H1 (cell line): ENCODE measurements around the gene STIM1.

ENCODE experiments used
- ASH2L ChIP-seq: fragments of 200-600, 300-600 bp; sonication (generic); IDR thresholded peaks from one replicate; pipeline ENCODE4 v1.7.1; 2017; ENCODE audit warnings: low read length
- CHD1 ChIP-seq: IDR thresholded peaks from 2 replicates; pipeline ENCODE4 v1.6.1; 2012; ENCODE audit warnings: low read depth, low read length, improper control_type of control experiment
- KDM1A ChIP-seq: fragments of 200-600, 300-600 bp; sonication (generic); IDR thresholded peaks from 2 replicates; pipeline ENCODE4 v1.7.1; 2016; ENCODE audit warnings: mild to moderate bottlenecking, low read length, borderline replicate concordance
- NRF1 ChIP-seq: IDR thresholded peaks from 2 replicates; pipeline ENCODE4 v1.6.1; 2011; ENCODE audit warnings: mild to moderate bottlenecking, low read depth, low read length, improper control_type of control experiment
- POLR2A ChIP-seq, 2 experiments: IDR thresholded peaks; 1 replicate in 1 of 2; 2 replicates in 1 of 2; pipeline ENCODE4 v1.6.1; 2011; ENCODE audit warnings: low read depth in 2 of 2, low read length in 2 of 2, mild to moderate bottlenecking in 2 of 2; ENCODE audit errors: control extremely low read depth in 1 of 2
- POLR2AphosphoS5 ChIP-seq: IDR thresholded peaks from 2 replicates; pipeline ENCODE4 v1.6.1; 2011; ENCODE audit warnings: low read depth, low read length
- RNF2 ChIP-seq: fragments of 200-900, 300-1000 bp; sonication (generic); IDR thresholded peaks from 2 replicates; pipeline ENCODE4 v1.7.1; 2016; ENCODE audit warnings: borderline replicate concordance, low read depth, mild to moderate bottlenecking, antibody characterized with exemption, low read length; ENCODE audit not compliant: poor library complexity, severe bottlenecking; ENCODE audit errors: missing control alignments
- TF ChIP-seq, protein P1 (sequence below), 3 experiments: IDR thresholded peaks; 1 replicate in 2 of 3; 2 replicates in 1 of 3; pipeline versions ENCODE4 v1.5.1 to v1.6.1; 2011; ENCODE audit warnings: low read length in 3 of 3, mild to moderate bottlenecking in 3 of 3, inconsistent platforms in 2 of 3, low read depth in 1 of 3, moderate library complexity in 1 of 3; ENCODE audit not compliant: insufficient read depth in 1 of 3; ENCODE audit errors: control extremely low read depth in 1 of 3
- TF ChIP-seq, protein P2 (sequence below): fragments of 300-600 bp; sonication (generic); IDR thresholded peaks from 2 replicates; pipeline ENCODE4 v1.7.1; 2012; ENCODE audit warnings: low read length, moderate library complexity, mild to moderate bottlenecking, inconsistent platforms; ENCODE audit not compliant: insufficient replicate concordance

DNA sequence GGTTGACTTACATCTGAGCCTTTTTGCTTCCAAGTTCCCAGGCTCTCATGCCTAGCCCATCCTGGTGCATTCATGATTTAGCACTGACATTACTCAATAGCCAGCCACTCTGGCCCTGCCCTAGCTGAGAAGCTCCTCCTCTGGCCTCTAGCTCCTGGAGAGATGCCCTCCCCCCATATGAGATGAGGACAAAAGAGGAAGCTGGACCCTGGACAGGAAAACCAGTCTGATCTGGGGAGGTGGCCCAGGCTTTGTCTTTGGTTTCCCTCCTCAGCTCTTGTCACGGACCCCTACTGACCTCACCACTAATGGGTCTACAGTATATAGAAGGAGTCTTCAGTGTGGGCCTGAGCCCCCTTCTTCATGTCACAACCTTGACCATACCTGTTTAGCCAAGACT lies 17.7 kb upstream of the STIM1 start:
- TF ChIP-seq, protein P1, sequence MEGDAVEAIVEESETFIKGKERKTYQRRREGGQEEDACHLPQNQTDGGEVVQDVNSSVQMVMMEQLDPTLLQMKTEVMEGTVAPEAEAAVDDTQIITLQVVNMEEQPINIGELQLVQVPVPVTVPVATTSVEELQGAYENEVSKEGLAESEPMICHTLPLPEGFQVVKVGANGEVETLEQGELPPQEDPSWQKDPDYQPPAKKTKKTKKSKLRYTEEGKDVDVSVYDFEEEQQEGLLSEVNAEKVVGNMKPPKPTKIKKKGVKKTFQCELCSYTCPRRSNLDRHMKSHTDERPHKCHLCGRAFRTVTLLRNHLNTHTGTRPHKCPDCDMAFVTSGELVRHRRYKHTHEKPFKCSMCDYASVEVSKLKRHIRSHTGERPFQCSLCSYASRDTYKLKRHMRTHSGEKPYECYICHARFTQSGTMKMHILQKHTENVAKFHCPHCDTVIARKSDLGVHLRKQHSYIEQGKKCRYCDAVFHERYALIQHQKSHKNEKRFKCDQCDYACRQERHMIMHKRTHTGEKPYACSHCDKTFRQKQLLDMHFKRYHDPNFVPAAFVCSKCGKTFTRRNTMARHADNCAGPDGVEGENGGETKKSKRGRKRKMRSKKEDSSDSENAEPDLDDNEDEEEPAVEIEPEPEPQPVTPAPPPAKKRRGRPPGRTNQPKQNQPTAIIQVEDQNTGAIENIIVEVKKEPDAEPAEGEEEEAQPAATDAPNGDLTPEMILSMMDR (IDR thresholded peaks at IDR 0.05; ENCODE audit: control extremely low read depth in 1 of 3, insufficient read depth in 1 of 3, low read depth in 1 of 3, low read length in 3 of 3) = no peak
- no peak for TF ChIP-seq ASH2L
- no peak for TF ChIP-seq POLR2A (IDR thresholded peaks at IDR 0.05; ENCODE audit: control extremely low read depth in 1 of 2, low read depth in 2 of 2, low read length in 2 of 2)
- TF ChIP-seq POLR2AphosphoS5 = no peak
- no peak for TF ChIP-seq CHD1
- no peak for TF ChIP-seq KDM1A
- TF ChIP-seq, protein P2, sequence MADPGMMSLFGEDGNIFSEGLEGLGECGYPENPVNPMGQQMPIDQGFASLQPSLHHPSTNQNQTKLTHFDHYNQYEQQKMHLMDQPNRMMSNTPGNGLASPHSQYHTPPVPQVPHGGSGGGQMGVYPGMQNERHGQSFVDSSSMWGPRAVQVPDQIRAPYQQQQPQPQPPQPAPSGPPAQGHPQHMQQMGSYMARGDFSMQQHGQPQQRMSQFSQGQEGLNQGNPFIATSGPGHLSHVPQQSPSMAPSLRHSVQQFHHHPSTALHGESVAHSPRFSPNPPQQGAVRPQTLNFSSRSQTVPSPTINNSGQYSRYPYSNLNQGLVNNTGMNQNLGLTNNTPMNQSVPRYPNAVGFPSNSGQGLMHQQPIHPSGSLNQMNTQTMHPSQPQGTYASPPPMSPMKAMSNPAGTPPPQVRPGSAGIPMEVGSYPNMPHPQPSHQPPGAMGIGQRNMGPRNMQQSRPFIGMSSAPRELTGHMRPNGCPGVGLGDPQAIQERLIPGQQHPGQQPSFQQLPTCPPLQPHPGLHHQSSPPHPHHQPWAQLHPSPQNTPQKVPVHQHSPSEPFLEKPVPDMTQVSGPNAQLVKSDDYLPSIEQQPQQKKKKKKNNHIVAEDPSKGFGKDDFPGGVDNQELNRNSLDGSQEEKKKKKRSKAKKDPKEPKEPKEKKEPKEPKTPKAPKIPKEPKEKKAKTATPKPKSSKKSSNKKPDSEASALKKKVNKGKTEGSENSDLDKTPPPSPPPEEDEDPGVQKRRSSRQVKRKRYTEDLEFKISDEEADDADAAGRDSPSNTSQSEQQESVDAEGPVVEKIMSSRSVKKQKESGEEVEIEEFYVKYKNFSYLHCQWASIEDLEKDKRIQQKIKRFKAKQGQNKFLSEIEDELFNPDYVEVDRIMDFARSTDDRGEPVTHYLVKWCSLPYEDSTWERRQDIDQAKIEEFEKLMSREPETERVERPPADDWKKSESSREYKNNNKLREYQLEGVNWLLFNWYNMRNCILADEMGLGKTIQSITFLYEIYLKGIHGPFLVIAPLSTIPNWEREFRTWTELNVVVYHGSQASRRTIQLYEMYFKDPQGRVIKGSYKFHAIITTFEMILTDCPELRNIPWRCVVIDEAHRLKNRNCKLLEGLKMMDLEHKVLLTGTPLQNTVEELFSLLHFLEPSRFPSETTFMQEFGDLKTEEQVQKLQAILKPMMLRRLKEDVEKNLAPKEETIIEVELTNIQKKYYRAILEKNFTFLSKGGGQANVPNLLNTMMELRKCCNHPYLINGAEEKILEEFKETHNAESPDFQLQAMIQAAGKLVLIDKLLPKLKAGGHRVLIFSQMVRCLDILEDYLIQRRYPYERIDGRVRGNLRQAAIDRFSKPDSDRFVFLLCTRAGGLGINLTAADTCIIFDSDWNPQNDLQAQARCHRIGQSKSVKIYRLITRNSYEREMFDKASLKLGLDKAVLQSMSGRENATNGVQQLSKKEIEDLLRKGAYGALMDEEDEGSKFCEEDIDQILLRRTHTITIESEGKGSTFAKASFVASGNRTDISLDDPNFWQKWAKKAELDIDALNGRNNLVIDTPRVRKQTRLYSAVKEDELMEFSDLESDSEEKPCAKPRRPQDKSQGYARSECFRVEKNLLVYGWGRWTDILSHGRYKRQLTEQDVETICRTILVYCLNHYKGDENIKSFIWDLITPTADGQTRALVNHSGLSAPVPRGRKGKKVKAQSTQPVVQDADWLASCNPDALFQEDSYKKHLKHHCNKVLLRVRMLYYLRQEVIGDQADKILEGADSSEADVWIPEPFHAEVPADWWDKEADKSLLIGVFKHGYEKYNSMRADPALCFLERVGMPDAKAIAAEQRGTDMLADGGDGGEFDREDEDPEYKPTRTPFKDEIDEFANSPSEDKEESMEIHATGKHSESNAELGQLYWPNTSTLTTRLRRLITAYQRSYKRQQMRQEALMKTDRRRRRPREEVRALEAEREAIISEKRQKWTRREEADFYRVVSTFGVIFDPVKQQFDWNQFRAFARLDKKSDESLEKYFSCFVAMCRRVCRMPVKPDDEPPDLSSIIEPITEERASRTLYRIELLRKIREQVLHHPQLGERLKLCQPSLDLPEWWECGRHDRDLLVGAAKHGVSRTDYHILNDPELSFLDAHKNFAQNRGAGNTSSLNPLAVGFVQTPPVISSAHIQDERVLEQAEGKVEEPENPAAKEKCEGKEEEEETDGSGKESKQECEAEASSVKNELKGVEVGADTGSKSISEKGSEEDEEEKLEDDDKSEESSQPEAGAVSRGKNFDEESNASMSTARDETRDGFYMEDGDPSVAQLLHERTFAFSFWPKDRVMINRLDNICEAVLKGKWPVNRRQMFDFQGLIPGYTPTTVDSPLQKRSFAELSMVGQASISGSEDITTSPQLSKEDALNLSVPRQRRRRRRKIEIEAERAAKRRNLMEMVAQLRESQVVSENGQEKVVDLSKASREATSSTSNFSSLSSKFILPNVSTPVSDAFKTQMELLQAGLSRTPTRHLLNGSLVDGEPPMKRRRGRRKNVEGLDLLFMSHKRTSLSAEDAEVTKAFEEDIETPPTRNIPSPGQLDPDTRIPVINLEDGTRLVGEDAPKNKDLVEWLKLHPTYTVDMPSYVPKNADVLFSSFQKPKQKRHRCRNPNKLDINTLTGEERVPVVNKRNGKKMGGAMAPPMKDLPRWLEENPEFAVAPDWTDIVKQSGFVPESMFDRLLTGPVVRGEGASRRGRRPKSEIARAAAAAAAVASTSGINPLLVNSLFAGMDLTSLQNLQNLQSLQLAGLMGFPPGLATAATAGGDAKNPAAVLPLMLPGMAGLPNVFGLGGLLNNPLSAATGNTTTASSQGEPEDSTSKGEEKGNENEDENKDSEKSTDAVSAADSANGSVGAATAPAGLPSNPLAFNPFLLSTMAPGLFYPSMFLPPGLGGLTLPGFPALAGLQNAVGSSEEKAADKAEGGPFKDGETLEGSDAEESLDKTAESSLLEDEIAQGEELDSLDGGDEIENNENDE = no peak
- TF ChIP-seq NRF1 = no peak
- no peak for TF ChIP-seq RNF2
